Measurements from ENCODE around the gene PDE6H.
A peak's percentile ranks its signal among the peaks of the same experiment; 100 is the strongest.

Gene PDE6H

DNA sequence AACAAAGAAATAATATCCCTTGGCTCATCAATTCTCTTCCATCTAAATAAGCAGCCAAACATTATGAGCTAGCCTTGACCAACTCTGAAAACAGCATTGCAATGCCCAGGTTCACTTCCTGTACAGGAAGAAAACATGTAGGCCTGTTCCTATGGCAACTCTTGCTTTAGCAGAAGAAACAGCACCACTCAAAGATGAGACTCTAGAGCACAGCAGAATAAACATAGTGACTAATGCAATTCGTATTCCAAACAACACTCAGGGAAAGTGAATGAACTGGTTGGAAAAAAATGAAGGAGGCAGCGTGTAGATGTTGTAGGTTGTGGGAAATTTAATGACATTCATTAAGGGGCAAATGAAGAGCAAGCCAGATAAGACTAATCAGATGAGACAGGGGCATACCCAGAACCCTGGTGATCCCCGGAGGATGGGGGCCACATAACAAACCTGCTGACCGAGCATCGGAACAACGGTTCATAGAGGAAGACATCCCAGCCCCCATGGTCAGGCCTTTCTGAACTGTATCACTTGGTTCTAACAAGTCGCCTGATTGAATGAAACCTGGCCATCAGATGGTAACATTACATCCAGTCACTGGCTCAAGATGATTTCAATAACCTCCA, 20.4 kb upstream of the PDE6H start:
- peak in 3 of 5 experiments; percentile 26 to 81 (median 62) for DNase-seq

DNA sequence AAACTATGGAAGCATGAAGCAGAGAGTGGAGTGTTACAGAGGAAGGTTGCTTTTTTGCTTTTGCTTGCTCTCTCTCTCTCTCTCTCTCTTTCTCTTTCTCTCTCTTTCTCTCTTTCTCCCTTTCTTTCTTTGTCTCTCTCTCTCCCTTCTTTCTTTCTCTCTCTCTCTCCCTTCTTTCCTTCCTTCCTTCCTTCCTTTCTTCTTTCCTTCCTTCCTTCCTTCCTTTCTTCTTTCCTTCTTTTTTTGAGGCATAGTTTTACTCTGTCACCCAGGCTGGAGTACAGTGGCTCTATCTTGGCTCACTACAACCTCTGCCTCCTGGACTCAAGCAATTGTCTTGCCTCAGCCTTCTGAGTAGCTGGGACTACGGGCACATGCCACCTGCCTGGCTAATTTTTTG, 19.1 kb upstream of the PDE6H start:
- DNase-seq: no peak

DNA sequence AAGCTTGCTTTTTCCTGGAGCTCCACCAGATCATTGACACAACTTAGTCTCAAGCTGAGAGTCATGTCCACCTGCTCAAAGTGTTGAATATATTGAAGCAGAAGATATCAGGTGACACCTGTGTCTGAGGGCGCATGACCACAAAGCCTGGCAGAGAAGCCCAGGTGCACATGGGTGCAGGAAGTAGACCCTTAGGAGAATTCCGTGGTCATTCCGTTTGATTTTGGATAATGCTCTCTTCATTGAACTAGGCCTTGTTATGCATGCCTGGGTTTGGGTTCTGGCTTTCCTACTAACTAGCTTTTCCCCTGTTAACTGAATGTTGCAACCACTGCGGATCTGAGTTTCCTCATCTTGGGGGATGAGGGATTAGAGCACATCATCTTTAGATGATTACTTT, 18.6 kb upstream of the PDE6H start:
- DNase-seq: peak in 3 of 5 experiments; percentile 19 to 39 (median 34)

DNA sequence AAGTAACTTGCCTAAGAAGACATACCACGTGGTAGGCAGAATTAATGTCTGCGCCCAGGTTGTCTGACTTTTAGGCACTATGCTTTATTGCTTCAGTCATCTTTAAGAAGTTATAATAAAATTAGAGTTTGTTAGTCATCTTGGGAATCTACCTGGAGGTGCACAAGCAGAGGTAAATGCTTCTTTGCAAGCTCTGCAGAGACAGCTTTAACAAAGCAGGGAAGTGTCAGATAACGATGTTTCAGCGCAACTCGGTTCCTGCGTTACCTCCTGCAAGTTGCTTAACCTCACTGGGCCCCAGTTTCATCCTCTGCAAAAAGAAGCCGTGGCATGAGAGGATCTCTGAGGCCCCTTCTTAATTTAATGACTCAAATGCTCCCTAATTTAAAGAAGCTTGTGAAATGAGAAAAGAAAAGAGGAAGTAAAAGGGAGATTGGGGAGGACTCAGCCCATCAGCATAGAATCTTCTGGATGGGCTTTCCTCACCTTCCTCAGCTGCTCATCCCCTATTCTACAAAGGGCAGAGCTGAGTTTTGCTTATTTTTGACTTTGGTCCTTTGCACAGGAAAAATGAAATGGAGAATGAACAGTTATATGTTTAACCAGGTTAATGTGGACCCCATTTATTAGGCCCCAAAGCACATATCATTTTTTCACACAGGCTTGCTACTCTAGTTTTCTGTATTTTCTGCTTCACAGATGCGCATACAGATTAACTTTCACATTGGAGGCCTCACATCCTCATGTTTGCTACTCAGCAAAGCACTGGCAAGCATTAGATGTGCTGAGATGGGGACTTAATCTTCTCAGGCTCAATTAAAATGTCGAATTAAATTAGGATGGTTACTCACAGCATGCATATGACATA, 16.6 kb upstream of the PDE6H start:
- DNase-seq: peak in 1 of 5 experiments; percentile 58

DNA sequence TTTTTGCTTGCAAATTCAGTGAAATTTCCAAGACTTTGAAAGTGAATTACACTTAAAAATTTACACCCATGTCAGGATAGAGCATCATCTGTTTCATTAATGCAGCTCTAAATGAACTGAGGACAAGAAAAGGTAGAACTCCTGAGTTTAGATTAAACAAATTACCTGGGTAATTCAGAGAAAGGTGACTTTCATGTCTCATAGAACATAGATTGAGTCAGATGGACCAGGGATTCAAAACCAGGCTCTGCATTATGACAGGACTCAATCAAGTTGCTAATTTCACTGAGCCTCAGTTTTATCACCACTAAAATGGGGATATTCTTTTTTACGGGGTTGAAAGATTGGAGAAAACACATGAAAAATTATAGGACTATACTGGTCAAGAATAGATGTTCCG, 15.9 kb upstream of the PDE6H start:
- DNase-seq: no peak

DNA sequence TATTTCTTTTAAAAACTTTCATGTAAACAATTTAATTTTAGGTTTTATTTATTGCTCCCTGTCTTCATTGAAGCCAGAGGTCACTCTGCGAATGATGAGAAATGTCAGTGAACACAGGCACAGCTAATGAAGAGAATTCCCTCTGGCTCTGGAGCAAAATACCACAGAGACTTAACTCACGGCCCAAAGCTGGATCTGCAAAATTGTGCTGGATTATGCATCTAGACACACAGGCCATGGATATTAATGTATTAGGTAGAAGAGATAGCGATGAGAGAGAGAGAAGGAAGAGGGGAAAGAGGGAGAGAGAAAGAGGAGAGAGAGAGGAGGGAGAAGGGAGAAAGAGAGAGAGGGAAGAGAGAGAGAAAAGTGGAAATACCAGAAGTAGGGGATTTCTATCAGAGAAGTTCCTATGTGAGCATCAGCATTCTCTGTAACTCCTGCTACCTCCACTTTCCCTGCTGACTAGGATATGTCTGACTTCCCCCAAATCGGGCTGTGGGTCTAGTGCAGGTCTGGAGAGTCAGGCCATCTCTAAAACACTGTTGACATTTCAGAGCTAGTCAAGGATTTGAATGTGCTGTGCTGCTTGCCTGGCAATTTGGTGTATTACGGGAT, 15.2 kb upstream of the PDE6H start:
- no peak for DNase-seq

DNA sequence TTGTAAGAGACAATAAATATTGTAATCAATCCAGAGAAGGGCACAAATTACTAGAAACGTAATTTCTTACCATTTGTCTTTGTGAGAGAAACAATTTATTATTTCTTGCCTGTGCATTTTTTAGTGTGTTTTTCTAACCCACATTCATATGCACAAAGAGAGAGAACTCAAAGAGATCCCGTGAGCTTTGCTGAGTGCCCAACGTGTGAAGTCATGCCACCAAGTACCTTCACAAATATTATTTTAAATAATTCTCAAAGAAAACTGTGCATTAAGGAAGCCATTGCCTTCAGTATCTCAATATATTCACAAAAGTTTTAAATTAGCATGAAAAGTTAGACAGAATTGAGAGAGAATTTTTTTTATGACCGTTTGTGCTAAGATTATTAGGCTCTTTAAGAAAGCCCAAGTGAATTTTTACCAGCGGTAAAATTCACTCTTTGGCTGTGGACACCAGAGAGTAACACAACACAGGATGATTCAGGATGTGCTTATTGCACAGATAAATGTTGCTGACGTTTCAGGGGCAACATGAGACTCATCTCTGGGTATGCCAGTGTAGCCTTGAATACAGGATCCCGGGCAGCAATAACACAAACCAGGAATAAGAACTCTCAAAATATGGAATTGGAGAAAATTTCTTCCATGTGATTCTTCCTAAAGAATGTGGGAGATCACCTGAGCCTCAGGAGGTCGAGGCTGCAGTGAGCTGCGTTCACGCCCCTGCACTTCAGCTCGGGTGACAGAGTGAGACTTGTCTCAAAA, 14.3 kb upstream of the PDE6H start:
- peak in 3 of 5 experiments; percentile 9 to 57 (median 18) for DNase-seq

DNA sequence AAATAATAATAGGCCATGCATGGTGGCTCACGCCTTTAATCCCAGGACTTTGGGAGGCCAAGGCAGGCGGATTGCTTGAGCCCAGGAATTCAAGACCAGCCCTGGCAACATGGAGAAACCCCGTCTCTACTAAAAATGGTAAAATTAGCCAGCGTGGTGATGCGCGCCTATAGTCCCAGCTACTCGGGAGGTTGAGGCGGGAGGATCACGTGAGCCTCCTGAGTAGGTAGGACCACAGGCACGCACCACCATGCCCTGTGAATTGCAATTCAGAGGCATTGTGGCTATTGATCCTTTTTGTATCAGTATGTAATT, 13.8 kb upstream of the PDE6H start:
- DNase-seq: peak in 2 of 5 experiments; percentile 18 to 70

DNA sequence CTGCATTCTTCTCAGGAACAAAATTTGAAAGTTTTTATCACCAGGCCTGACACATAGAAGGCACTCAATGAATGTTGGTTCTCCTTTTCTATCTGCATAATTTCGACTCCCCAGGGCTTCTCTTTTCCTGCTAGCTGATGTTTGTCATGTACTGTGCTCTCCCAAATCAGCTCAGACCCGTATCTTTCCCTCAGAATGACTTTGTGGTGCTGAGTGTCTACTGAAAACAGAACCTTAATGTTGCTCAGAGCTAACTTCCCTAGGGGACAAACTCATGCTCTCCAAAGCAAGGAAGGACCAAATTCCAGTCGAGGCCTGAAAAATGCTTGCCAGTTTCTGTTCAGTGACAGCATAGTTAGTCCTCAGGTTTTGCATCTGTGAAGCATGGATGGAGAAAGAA, 13.4 kb upstream of the PDE6H start:
- no peak for DNase-seq

DNA sequence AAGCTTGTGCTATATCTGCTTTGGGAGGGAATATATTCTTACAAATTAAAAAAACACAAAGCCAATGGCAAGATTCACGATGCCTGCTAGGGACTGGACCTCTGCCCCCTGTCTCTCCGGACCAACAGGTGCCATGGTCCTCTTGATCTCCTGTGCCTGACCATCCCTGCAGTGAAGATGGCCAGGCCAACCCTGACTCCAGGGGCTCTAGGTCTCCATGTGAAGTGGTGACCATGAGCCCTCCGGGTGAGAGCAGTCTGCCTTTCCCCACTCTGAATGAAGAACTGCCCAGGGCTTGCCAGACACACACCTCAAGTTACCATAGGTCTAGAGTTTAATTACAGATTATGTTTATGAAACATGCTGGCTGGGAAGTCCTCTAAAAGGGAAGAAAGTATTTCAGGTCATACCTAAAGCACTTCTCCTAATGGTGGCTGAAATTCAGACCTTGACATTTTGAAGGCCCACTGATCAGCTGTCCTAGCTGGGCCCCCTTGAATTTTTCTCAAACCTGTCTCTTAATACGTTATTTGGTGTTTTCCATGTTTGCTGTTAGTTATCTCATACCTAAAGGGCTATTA, 12.8 kb upstream of the PDE6H start:
- no peak for DNase-seq

DNA sequence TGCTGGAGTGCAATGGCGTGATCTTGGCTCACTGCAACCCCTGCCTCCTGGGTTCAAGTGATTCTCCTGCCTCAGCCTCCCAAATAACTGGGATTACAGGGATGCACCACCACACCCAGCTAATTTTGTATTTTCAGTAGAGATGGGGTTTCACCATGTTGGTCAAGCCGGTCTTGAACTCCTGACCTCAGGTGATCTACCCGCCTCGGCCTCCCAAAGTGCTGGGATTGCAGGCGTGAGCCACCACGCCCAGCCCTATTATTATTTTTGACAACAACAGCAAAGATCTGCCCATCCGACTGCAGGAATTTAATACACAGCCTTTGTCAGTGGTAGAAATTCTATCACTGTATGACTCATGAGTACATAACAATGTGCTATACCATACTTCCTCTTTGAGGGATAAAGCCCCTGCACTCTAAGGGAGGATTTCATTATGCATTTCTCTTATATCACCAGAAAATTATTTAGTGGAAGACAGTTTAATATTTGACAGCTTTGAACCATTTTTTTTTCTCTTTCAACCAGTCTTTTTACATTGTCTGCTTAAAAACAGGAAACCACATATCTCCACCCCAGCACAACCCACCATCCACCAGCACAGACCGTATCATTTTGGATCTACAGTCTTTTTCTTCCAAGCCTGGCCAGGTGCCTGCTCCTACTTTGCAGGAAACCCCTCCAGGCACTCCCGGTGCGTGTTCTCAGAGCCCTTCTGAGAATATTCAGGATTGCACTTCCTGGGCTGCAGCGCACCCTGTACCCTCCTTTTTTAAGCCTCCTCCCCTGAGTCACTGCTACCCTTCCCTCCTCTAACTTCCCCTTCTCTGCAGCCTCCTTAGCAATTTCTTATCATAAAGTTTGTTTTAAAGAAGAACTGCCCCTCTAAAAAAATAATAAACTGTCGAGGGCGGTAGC, 12.0 kb upstream of the PDE6H start:
- peak in 3 of 5 experiments; percentile 42 to 82 (median 68) for DNase-seq

DNA sequence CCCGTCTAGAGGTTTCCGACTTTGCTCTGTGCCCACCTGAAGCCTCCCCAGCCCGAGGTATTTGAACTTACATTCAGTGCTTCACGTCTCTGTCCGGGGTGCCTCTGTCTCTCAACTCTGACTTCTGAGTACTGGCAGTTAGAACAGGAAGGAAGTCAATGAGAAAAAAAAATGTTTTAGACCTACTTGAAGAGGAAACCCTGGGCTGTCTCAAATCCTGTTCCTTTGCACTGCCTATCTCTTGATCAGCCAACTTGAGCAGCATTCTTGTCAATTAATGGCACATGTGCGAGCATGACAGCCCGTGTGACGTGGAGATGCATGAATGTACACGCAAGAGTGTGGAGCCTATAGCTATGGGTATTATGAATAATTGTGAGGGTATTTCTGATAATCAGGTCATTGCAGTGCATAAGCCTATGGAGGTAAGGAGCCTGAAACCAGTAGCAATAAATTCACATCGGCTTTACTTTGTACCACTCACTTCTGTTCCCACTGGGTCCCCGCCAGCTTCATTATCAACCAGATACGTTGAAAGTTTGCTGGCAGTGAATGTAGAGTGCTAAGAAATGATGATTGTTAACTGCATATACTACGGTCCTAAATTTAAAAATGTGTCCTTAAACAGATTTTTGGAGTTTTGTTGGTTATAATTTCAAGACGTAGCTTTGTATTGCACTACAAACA, 11.2 kb upstream of the PDE6H start, which contains the start of gene ARHGDIB:
Gene ARHGDIB, minus strand, starts transcription at position 136 of the 687 bp plus-strand sequence. CDS start 10,889 bp downstream, outside the sequence.
- DNase-seq: peak; percentile 38 to 100 (median 81)

DNA sequence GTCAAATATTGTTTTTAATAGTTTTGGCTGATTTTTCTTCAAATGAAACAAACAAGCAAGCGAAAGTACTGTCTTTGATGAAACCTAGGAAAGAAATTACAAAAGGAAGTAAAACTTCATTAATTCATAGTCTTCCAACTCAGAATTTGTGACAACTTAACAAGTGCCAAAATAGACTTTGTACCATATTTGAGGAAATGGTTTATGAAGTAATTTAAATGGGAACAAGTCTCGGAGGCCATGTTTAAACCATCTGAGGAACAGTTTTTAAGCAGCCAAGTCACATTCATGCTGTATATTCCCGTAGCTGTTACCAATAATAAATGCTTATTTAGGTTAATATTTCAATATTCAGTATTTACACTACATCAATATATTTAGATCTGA, 10.7 kb upstream of the PDE6H start:
- peak in 1 of 5 experiments; percentile 62 for DNase-seq

DNA sequence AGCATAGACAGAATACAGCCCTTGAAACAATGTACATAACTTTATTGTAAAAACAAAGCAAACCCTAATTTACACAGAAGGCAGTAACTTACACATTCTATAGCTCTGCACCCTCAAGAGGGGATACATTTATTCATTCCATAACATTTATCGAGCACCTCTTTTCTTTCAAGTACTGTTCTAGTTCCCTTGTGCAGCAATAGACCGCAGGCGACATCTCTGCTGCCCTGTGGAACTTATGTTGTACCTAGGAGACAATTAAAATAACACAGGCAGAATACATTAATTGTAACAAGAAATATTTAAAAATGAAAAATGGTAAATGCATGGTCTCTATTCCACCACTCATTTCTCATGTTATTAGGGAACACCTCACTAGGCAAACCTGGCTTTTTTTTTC, 10.0 kb upstream of the PDE6H start:
- peak in 1 of 5 experiments; percentile 67 for DNase-seq

DNA sequence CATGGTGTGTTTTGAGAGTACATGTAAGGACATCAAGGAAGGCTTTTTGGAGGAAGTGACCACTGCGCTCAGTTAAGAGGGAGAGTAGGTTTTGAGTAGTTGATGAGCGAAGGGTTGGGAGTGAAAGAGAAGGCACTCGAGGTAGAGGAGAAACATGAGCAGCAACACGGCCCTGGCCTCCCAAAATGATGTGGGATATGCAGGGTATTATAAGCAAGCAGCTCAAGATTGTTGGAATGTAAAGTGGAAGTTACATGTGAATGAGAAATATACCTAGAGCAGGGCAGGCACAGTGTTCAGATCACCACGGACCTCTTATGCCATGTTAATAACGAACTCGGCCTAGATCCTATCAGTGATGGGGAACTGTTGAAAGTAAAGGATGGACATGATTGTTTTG, 9.3 kb upstream of the PDE6H start:
- no peak for DNase-seq

DNA sequence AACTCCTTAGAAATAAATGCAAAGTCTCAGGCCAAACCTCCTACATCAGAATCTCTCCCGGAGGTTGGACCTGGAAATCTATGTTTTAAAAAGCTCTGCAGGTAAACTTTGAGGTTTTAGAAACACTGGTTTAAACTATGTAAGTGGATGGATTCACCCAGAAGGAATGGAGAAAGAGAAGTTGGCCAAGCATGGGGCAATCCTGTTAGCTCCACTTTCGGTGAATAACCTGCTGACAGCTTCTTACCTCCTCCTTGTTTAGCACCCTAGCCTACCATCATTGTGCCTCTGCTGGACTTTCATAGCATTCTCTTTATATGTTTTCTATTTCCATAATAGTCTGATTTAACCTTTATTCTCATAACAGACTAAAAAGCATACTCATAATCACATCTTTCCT, 8.4 kb upstream of the PDE6H start:
- no peak for DNase-seq

DNA sequence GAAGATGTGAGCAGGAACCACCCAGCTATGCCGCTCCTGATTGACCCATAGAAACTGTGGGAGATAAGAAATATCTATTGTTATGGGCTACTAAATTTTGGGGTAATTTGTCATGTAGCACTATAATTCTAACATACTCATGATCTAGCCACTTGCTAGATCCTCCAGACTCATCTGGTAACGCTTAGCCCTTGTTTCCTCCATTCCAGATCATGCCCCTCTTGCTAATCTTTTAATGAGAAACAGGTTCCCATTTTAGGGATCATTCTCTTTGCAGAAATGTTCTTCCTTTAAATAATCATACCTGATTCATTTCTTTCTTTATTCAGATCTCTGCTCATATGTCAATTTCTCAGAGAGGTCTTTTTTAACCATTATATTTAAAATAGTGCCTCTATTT, 7.6 kb upstream of the PDE6H start:
- no peak for DNase-seq

DNA sequence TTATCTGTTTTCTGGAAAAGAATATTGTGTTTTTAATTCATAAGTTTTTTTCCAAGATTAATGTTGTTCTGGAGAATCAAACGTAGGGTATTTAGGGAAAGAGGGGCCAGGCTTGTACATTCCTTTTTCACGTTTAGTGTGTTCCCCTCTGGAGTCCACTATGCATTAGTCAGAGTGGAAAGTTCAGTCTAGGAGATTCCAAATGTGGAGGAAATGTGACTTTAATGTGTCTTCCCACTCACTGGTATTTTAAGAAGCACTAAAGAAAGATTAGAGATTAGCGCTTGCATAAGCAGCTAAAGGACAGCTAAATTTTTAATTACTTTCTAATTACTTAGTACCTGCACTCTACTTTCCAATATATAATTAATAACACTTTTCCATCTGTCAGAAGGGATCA, 4.4 kb upstream of the PDE6H start:
- DNase-seq: no peak

DNA sequence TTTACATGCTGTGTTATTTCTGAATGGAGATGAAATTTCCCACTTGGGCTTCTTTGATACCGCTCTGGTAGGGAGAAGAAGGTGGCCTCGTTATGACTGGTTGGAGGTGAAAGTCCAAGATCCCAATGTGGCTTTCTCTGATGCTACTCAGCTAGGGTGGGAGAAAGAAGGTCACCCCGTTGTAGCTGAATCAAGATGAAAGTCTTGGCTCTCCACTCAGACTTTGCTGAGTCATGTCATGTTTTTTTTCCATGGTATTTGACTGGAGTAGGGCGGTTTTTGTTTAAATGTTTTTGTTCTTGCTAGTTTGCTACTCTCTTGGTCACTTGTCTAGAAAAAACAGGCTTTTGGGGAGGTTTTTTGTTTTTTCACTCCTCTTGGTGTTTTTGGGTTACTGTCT, 2.4 kb upstream of the PDE6H start:
- DNase-seq: no peak

DNA sequence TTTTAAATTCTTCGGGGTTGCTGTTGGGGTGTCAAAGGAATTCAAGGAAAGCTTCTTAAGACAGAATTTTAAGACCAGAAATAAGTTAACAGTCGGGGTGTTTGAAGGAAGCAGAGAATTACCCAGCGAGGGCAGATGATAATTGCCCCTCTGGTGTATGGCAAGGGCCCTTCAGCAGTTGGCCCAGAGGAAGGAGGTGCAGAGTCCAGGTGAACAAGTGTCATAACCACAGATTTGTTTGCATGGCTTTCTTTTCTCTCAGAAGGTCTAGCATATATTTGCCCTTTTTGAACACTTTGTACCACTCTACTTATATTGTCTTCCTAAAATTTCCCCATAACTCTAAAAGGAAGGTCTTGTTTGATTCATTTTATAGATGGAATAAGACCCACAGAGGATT, 1.8 kb downstream of the PDE6H start:
- no peak for DNase-seq

DNA sequence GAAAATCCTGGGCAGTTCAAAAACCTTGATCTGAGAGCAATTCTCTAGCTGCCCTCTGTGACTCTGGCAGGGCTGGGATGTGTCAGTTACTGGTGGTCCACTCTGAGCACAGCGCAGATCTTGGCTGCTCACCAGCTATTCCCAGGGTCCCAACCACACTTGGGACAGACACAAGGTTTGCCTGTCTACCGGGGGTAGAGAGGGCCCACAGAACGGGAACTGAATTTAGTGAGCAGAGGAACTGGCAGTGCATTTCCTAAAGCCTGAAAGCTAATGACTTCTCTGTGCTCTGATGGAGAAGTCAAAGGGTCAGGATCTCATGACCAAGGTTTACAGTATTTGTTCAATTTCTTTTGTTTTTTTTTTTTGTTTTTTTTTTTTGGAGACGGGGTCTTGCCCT, 2.6 kb downstream of the PDE6H start:
- DNase-seq: no peak

Measured in T-helper 2 cell (primary cell).